GM18868 (cell line): ENCODE measurements around the gene KCNK13.
"Not testable (repeated sequence)": the region's sequence is repeated elsewhere in the genome, so short reads cannot be mapped to it uniquely, and the experiment has no call there.

Source experiments
- ATAC-seq: cut with Tn5 transposase; IDR thresholded peaks from one replicate; pipeline ENCODE4 v1.9.1; 2021; ENCODE audit warnings: mild to moderate bottlenecking, moderate library complexity; ENCODE audit not compliant: unreplicated experiment

The KCNK13 gene

GRCh38 chr14:90061685-90062126, at the start of gene KCNK13:
TSS of gene KCNK13 (plus strand) at chr14:90061994. CDS start at chr14:90062206, 212 bp downstream.
- no peak for ATAC-seq

- no peak for ATAC-seq
Observed at GRCh38 chr14:90017371-90017770, 44.4 kb upstream of the KCNK13 start.

- ATAC-seq: no peak
Observed at GRCh38 chr14:90019824-90020523, 41.8 kb upstream of the KCNK13 start.

GRCh38 chr14:90023176-90023896, 38.5 kb upstream of the KCNK13 start:
- no peak for ATAC-seq

- ATAC-seq: no peak
Observed at GRCh38 chr14:90024910-90025309, 36.9 kb upstream of the KCNK13 start.

GRCh38 chr14:90026608-90027007, 35.2 kb upstream of the KCNK13 start:
- ATAC-seq: not testable (repeated sequence)

- no peak for ATAC-seq
Observed at GRCh38 chr14:90027842-90028241, 34.0 kb upstream of the KCNK13 start.

- peak; percentile 56 for ATAC-seq
Observed at GRCh38 chr14:90034156-90034555, 27.6 kb upstream of the KCNK13 start.

GRCh38 chr14:90034835-90035525, 26.8 kb upstream of the KCNK13 start:
- peak; percentile 55 for ATAC-seq

- ATAC-seq: no peak
Observed at GRCh38 chr14:90039253-90040010, 22.4 kb upstream of the KCNK13 start.

- ATAC-seq: no peak
Observed at GRCh38 chr14:90040411-90040810, 21.4 kb upstream of the KCNK13 start.

- ATAC-seq: no peak
Observed at GRCh38 chr14:90042496-90043252, 19.1 kb upstream of the KCNK13 start.

GRCh38 chr14:90045616-90046015, 16.2 kb upstream of the KCNK13 start:
- ATAC-seq: no peak

- ATAC-seq: no peak
Observed at GRCh38 chr14:90049390-90049789, 12.4 kb upstream of the KCNK13 start.

GRCh38 chr14:90050271-90050670, 11.5 kb upstream of the KCNK13 start:
- no peak for ATAC-seq

GRCh38 chr14:90053044-90053443, 8.8 kb upstream of the KCNK13 start:
- ATAC-seq: no peak

- ATAC-seq: no peak
Observed at GRCh38 chr14:90054803-90055202, 7.0 kb upstream of the KCNK13 start.

- ATAC-seq: no peak
Observed at GRCh38 chr14:90056826-90057225, 5.0 kb upstream of the KCNK13 start.

- no peak for ATAC-seq
Observed at GRCh38 chr14:90058876-90059458, 2.8 kb upstream of the KCNK13 start.
